AG10803 (cell line): Measurements from ENCODE around the gene CCDC121.

Experiments used
- DNase-seq: peaks from one replicate; pipeline ENCODE4 v3.0.0; 2010; ENCODE audit warnings: low read depth
- H3K4me3 ChIP-seq: 2 replicates; pipeline ENCODE4 v1.5.1; 2011; ENCODE audit warnings: mild to moderate bottlenecking, low read length, control low read depth
- CTCF ChIP-seq: conservative IDR thresholded peaks from 2 replicates; pipeline ENCODE4 v1.5.1; 2011; ENCODE audit warnings: mild to moderate bottlenecking, low read length, control low read depth, inconsistent platforms

CCDC121 gene

GRCh38 chr2:27663285-27664153 lies 34.7 kb upstream of the CCDC121 start, which contains the start of the genes SLC4A1AP and SUPT7L:
TSS of gene SLC4A1AP (plus strand) at chr2:27663889. CDS start at chr2:27663915, 26 bp downstream.
TSS of gene SUPT7L (minus strand) at chr2:27663614. CDS start at chr2:27662192, 1,422 bp downstream.
- peak; percentile 88 for DNase-seq
- 0 out of 2 replicates have a peak, but pooled peaks have one; percentile 10 for TF ChIP-seq CTCF
- H3K4me3 ChIP-seq: peak within 1 kb of the TSS; percentile 96

GRCh38 chr2:27661371-27661770 lies 32.6 kb upstream of the CCDC121 start:
- H3K4me3 ChIP-seq: no peak overlapping the region
- no peak for TF ChIP-seq CTCF
- DNase-seq: no peak

GRCh38 chr2:27655155-27655951 lies 26.5 kb upstream of the CCDC121 start:
- no peak for TF ChIP-seq CTCF
- DNase-seq: peak; percentile 2
- H3K4me3 ChIP-seq: no peak overlapping the region

GRCh38 chr2:27653397-27653796 lies 24.6 kb upstream of the CCDC121 start:
- TF ChIP-seq CTCF: no peak
- H3K4me3 ChIP-seq: no peak overlapping the region
- DNase-seq: no peak

GRCh38 chr2:27652790-27653189 lies 24.0 kb upstream of the CCDC121 start:
- DNase-seq: no peak
- no peak overlapping the region for H3K4me3 ChIP-seq
- TF ChIP-seq CTCF: no peak

GRCh38 chr2:27652341-27652740 lies 23.5 kb upstream of the CCDC121 start:
- no peak for DNase-seq
- TF ChIP-seq CTCF: no peak
- H3K4me3 ChIP-seq: no peak overlapping the region
